ENCODE results near the gene RPS19BP1.

- TF ChIP-seq CTCF (IDR thresholded peaks at IDR 0.05): no peak
- TF ChIP-seq POLR2A (IDR thresholded peaks at IDR 0.05): no peak
- no peak for TF ChIP-seq POLR2AphosphoS5 (IDR thresholded peaks at IDR 0.05)
- no peak for TF ChIP-seq EP300 (IDR thresholded peaks at IDR 0.05)
Measured at GRCh38 chr22:39503630-39504029, 28.9 kb downstream of the RPS19BP1 start.

All from gastroesophageal sphincter (tissue), 3 donors.